Keratinocyte (primary cell): ENCODE results near the gene GDNF. TPM values are rescaled to one million over a fixed set of nuclear protein-coding genes. Genes with fewer than 3 reads are reported as not detected.

Experiments
- DNase-seq: peaks from one replicate; pipeline ENCODE4 v3.0.0-alpha.2; 2011; ENCODE audit warnings: low read depth, missing footprints, low spot score
- FAIRE-seq: peaks from 2 replicates; lab custom pipeline; 2011; peaks lifted over from hg19 to GRCh38; lab: Jason Lieb, UNC
- H2AFZ ChIP-seq: 2 replicates; pipeline ENCODE4 v1.6.0; 2012; ENCODE audit warnings: low read length, control low read depth, inconsistent platforms; ENCODE audit not compliant: control insufficient read depth
- H3K27ac ChIP-seq: 2 replicates; pipeline ENCODE4 v1.5.1; 2011; ENCODE audit warnings: low read length; ENCODE audit not compliant: control insufficient read depth, insufficient read depth
- H3K27me3 ChIP-seq: 3 replicates; pipeline ENCODE4 v1.6.0; 2011; ENCODE audit warnings: low read length; ENCODE audit not compliant: control insufficient read depth, insufficient read depth; ENCODE audit errors: extremely low read depth
- H3K36me3 ChIP-seq, 2 experiments: 2 replicates in 1 of 2; 3 replicates in 1 of 2; pipeline ENCODE4 v1.5.1; 2011; ENCODE audit warnings: low read length in 2 of 2, mild to moderate bottlenecking in 1 of 2; ENCODE audit not compliant: control insufficient read depth in 2 of 2, insufficient read depth in 2 of 2; ENCODE audit errors: extremely low read depth in 1 of 2
- H3K4me1 ChIP-seq: 3 replicates; pipeline ENCODE4 v1.5.1; 2011; ENCODE audit warnings: low read length; ENCODE audit not compliant: control insufficient read depth, insufficient read depth; ENCODE audit errors: extremely low read depth
- H3K4me2 ChIP-seq: 3 replicates; pipeline ENCODE4 v1.6.0; 2011; ENCODE audit warnings: low read depth, low read length; ENCODE audit not compliant: control insufficient read depth, insufficient read depth; ENCODE audit errors: extremely low read depth
- H3K4me3 ChIP-seq, 3 experiments: fragments of 200-600 bp in 1 of 3; sonication (generic) in 1 of 3; 2 replicates in 2 of 3; 3 replicates in 1 of 3; pipeline ENCODE4 v1.5.1; 2011 to 2016; ENCODE audit warnings: low read length in 3 of 3, mild to moderate bottlenecking in 3 of 3, control low read depth in 2 of 3, inconsistent platforms in 1 of 3, low read depth in 1 of 3, mixed read lengths in 1 of 3, mixed run types in 1 of 3, moderate library complexity in 1 of 3; ENCODE audit not compliant: control insufficient read depth in 2 of 3, insufficient read depth in 2 of 3; ENCODE audit errors: extremely low read depth in 1 of 3
- H3K79me2 ChIP-seq: 2 replicates; pipeline ENCODE4 v1.6.0; 2012; ENCODE audit warnings: low read length; ENCODE audit not compliant: control insufficient read depth, insufficient read depth
- H3K9ac ChIP-seq: 3 replicates; pipeline ENCODE4 v1.6.0; 2011; ENCODE audit warnings: low read length; ENCODE audit not compliant: control insufficient read depth, insufficient read depth; ENCODE audit errors: extremely low read depth
- H3K9me1 ChIP-seq: 3 replicates; pipeline ENCODE4 v1.6.0; 2011; ENCODE audit warnings: low read length; ENCODE audit not compliant: control insufficient read depth, insufficient read depth; ENCODE audit errors: extremely low read depth
- H3K9me3 ChIP-seq: 2 replicates; pipeline ENCODE4 v1.5.1; 2012; ENCODE audit warnings: low read depth, low read length; ENCODE audit not compliant: control insufficient read depth
- H4K20me1 ChIP-seq: 3 replicates; pipeline ENCODE4 v1.6.0; 2011; ENCODE audit warnings: low read length; ENCODE audit not compliant: control insufficient read depth, insufficient read depth; ENCODE audit errors: extremely low read depth
- EZH2 ChIP-seq: IDR thresholded peaks from one replicate; pipeline ENCODE4 v1.6.1; 2012; ENCODE audit warnings: inconsistent platforms, mild to moderate bottlenecking, low read length, moderate library complexity
- dilution Hi-C: fragments of 300-500 bp; cut with MboI; formaldehyde crosslinking; loops from one replicate; pipeline ENCODE4 v1.7.0; 2020; ENCODE audit warnings: low sequenced_read_pairs; ENCODE audit not compliant: extremely low pct_ligation_motif_present
- polyA plus RNA-seq, 5 experiments: library from polyadenylated mRNA; depleted of rRNA in 3 of 5; stranded (reverse) in 3 of 5; stranded (forward) in 1 of 5; unstranded in 1 of 5; fragments of >200 nt; gene quantifications; 1 replicate in 1 of 5; 2 replicates in 3 of 5; 3 replicates in 1 of 5; pipeline versions ENCODE4 v1.2.1 to v1.2.3, GENCODE V29; 2011 to 2012; ENCODE audit warnings: missing spikeins in 2 of 5, low read depth in 1 of 5, low replicate concordance in 1 of 5
- TF ChIP-seq, protein P1 (sequence below), 3 experiments: IDR thresholded peaks in 1 of 3; conservative IDR thresholded peaks in 1 of 3; optimal IDR thresholded peaks in 1 of 3; 2 replicates in 2 of 3; 3 replicates in 1 of 3; pipeline versions ENCODE3 to v1.5.1; 2011; ENCODE audit warnings: low read length in 3 of 3, mild to moderate bottlenecking in 3 of 3, moderate library complexity in 2 of 3, control low read depth in 1 of 3, inconsistent platforms in 1 of 3; ENCODE audit not compliant: insufficient read depth in 2 of 3; ENCODE audit errors: extremely low read depth in 1 of 3

GDNF gene
- polyA plus RNA-seq, 1 donor (not counting 4 experiments of a cell fraction or from before 2014, with no cell fraction given), result 2.4 TPM

DNA sequence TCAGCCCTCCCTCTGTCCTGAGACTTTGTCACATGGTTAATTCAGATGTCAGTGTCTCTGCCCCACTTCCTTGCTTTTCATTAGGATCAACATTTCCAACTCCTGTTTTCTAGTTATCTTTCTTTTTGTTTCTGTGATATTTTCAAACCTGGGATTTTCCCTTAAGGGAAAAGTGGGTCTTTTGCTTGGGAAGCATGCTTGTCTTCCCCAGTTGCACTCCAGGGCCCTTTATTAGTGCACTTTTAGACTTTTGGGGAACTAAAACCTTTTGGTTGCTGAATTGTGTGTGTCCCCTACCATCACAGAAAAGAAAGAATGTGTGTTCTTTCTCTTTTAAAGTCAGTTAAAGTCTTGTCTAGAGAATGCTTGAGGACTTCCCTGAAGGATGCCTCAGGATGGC, 18.4 kb upstream of the GDNF start:
- H3K27me3 ChIP-seq, result no peaks in the 10 kb centered on the region
- H3K27ac ChIP-seq, result no peak overlapping the region
- no peak for TF ChIP-seq EZH2
- TF ChIP-seq, protein P1, sequence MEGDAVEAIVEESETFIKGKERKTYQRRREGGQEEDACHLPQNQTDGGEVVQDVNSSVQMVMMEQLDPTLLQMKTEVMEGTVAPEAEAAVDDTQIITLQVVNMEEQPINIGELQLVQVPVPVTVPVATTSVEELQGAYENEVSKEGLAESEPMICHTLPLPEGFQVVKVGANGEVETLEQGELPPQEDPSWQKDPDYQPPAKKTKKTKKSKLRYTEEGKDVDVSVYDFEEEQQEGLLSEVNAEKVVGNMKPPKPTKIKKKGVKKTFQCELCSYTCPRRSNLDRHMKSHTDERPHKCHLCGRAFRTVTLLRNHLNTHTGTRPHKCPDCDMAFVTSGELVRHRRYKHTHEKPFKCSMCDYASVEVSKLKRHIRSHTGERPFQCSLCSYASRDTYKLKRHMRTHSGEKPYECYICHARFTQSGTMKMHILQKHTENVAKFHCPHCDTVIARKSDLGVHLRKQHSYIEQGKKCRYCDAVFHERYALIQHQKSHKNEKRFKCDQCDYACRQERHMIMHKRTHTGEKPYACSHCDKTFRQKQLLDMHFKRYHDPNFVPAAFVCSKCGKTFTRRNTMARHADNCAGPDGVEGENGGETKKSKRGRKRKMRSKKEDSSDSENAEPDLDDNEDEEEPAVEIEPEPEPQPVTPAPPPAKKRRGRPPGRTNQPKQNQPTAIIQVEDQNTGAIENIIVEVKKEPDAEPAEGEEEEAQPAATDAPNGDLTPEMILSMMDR (optimal IDR thresholded peaks at IDR 0.05 in 1 of 3, IDR thresholded peaks at IDR 0.05 in 1 of 3, conservative IDR thresholded peaks at IDR 0.05 in 1 of 3; ENCODE audit: extremely low read depth in 1 of 3, insufficient read depth in 2 of 3, low read length in 3 of 3), result no peak
- H3K36me3 ChIP-seq, result no peaks in the 10 kb centered on the region
- no peak for DNase-seq
- no peaks in the 10 kb centered on the region for H3K79me2 ChIP-seq
- H3K4me3 ChIP-seq, result no peak overlapping the region
- H3K9me1 ChIP-seq, result no peaks in the 10 kb centered on the region
- no peak overlapping the region for H3K9ac ChIP-seq
- no peak overlapping the region for H3K4me2 ChIP-seq
- H4K20me1 ChIP-seq, result no peaks in the 10 kb centered on the region
- FAIRE-seq, result no peak
- no peaks in the 10 kb centered on the region for H3K4me1 ChIP-seq
- H3K9me3 ChIP-seq, result no peaks in the 10 kb centered on the region
- no peak overlapping the region for H2AFZ ChIP-seq
- dilution Hi-C loops, result no loop called here

DNA sequence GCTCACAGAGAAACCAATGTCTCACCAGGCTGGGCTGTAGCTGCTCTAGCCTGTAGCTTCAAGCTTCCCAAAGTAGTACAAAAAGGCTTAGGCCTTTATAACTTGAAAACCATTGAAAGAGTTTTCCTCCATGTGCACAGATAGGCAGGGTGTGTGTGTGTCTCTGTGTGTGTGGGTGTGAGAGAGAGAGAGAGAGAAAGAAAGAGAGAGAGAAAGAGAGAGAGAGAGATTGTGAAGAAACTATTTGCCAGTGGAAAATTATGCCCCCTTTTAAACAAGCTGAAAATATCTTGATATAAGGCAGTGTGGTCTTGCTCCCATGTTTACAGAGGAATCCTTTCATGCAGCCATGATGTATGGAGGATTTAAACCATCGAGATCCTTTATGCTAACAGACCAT, 17.9 kb upstream of the GDNF start:
- FAIRE-seq, result no peak
- Histone ChIP-seq H3K9me1 (no peaks in the 10 kb centered on the region), H3K9ac (no peak overlapping the region), H3K79me2 (no peaks in the 10 kb centered on the region), H2AFZ (no peak overlapping the region), H3K4me1 (no peaks in the 10 kb centered on the region), H3K9me3 (no peaks in the 10 kb centered on the region), H4K20me1 (no peaks in the 10 kb centered on the region), H3K27me3 (no peaks in the 10 kb centered on the region), H3K36me3 (no peaks in the 10 kb centered on the region), H3K4me3 (no peak overlapping the region), H3K4me2 (no peak overlapping the region), H3K27ac (no peak overlapping the region)
- TF ChIP-seq, protein P1 (optimal IDR thresholded peaks at IDR 0.05 in 1 of 3, IDR thresholded peaks at IDR 0.05 in 1 of 3, conservative IDR thresholded peaks at IDR 0.05 in 1 of 3; ENCODE audit: extremely low read depth in 1 of 3, insufficient read depth in 2 of 3, low read length in 3 of 3), result no peak
- TF ChIP-seq EZH2, result no peak
- dilution Hi-C loops, result no loop called here
- DNase-seq, result no peak
